K562 (cell line): ENCODE measurements around the gene CRADD. TPM values are rescaled to one million over a fixed set of nuclear protein-coding genes. Genes with fewer than 3 reads are reported as not detected.

Experiments used
- ATAC-seq: fragments of 200-7000 bp; cut with Tn5 transposase; 3 replicates; pipeline ENCODE4 v1.9.1; 2020; ENCODE audit warnings: moderate library complexity
- BruUV-seq: library from RNA; stranded (reverse); fragments of 400-500 nt; replicated peaks from 2 replicates; lab custom pipeline; 2021; lab: Mats Ljungman, UMichigan
- CTCF ChIA-PET: fragments of 300-600 bp; formaldehyde crosslinking; extraction: SDS; loops from one replicate; lab custom pipeline; 2021; ENCODE audit warnings: low intra/inter-chr PET ratio; lab: Yijun Ruan, JAX
- POLR2A ChIA-PET: fragments of 300-600, 350-650 bp; sonication (Branson Sonifier 250); formaldehyde crosslinking; extraction: SDS; loops from one replicate; lab custom pipeline; 2021; ENCODE audit warnings: antibody characterized with exemption, inconsistent platforms; lab: Yijun Ruan, JAX
- DNase-seq, 4 experiments: peaks; one replicate each; pipeline versions ENCODE4 v3.0.0 to v3.0.0-alpha.2; 2011 to 2018; ENCODE audit warnings: low spot score in 3 of 4, mixed read lengths in 3 of 4; ENCODE audit errors: extremely low read depth in 1 of 4
- FAIRE-seq: peaks from 2 replicates; lab custom pipeline; 2011; peaks lifted over from hg19 to GRCh38; lab: Jason Lieb, UNC
- H2AFZ ChIP-seq: 2 replicates; pipeline ENCODE4 v1.6.0; 2011; ENCODE audit warnings: low read depth, low read length, control low read depth, inconsistent platforms
- H3K27ac ChIP-seq: fragments of 200-600 bp; 3 replicates; pipeline ENCODE4 v1.8.0; 2011; ENCODE audit warnings: low read depth, mild to moderate bottlenecking, control low read depth, inconsistent platforms, low read length, moderate library complexity, mixed read lengths; ENCODE audit errors: extremely low read depth
- H3K27me3 ChIP-seq, 2 experiments: fragments of 300-600 bp in 1 of 2; 2 replicates in 1 of 2; 3 replicates in 1 of 2; pipeline versions ENCODE4 v1.6.0 to v1.8.0; 2011; ENCODE audit warnings: inconsistent platforms in 2 of 2, low read length in 2 of 2, mild to moderate bottlenecking in 1 of 2, mixed read lengths in 1 of 2, moderate library complexity in 1 of 2; ENCODE audit not compliant: control insufficient read depth in 2 of 2, insufficient read depth in 2 of 2
- H3K36me3 ChIP-seq: fragments of 300-600 bp; 3 replicates; pipeline ENCODE4 v1.8.0; 2011; ENCODE audit warnings: mild to moderate bottlenecking, low read length, inconsistent platforms; ENCODE audit not compliant: control insufficient read depth, insufficient read depth
- H3K4me1 ChIP-seq, 2 experiments: fragments of 200-600 bp in 1 of 2; replicated peaks in 1 of 2; 2 replicates in 1 of 2; 3 replicates in 1 of 2; pipeline versions ENCODE4 v1.5.1 to v1.8.0; 2011; ENCODE audit warnings: inconsistent platforms in 2 of 2, low read length in 2 of 2, mild to moderate bottlenecking in 1 of 2, mixed read lengths in 1 of 2, moderate library complexity in 1 of 2; ENCODE audit not compliant: control insufficient read depth in 2 of 2, insufficient read depth in 2 of 2
- H3K4me2 ChIP-seq: 2 replicates; pipeline ENCODE4 v1.6.1; 2011; ENCODE audit warnings: low read length, control low read depth, inconsistent platforms, mixed read lengths; ENCODE audit not compliant: insufficient read depth
- H3K4me3 ChIP-seq: fragments of 200-600 bp; sonication (generic), shearing (Covaris generic); 2 replicates; pipeline ENCODE4 v1.5.1; 2016; ENCODE audit warnings: control low read depth, inconsistent platforms
- H3K79me2 ChIP-seq: fragments of 200-600 bp; 3 replicates; pipeline ENCODE4 v1.8.0; 2011; ENCODE audit warnings: low read length, inconsistent platforms; ENCODE audit not compliant: control insufficient read depth, insufficient read depth
- H3K9ac ChIP-seq, 2 experiments: 2 replicates each; pipeline versions ENCODE4 v1.6.0 to v1.6.1; 2011; ENCODE audit warnings: low read depth in 2 of 2, low read length in 2 of 2, control low read depth in 1 of 2, inconsistent platforms in 1 of 2, mild to moderate bottlenecking in 1 of 2, mixed read lengths in 1 of 2; ENCODE audit not compliant: insufficient read depth in 1 of 2
- H3K9me1 ChIP-seq: one replicate; pipeline ENCODE4 v1.6.0; 2011; ENCODE audit warnings: inconsistent platforms, mild to moderate bottlenecking, low read length, moderate library complexity; ENCODE audit not compliant: control insufficient read depth, insufficient read depth
- H3K9me3 ChIP-seq: replicated peaks from 2 replicates; pipeline ENCODE4 v1.5.1; 2011; ENCODE audit warnings: low read depth, low read length, inconsistent platforms; ENCODE audit not compliant: control insufficient read depth, insufficient read depth
- H4K20me1 ChIP-seq: replicated peaks from 2 replicates; pipeline ENCODE4 v1.6.1; 2011; ENCODE audit warnings: low read length, inconsistent platforms, mixed read lengths; ENCODE audit not compliant: control insufficient read depth, insufficient read depth
- ARID1B ChIP-seq: fragments of 450-650 bp; IDR thresholded peaks from 2 replicates; pipeline ENCODE4 v1.6.1; 2016; ENCODE audit warnings: antibody characterized with exemption, mild to moderate bottlenecking, inconsistent platforms
- BACH1 ChIP-seq: fragments of 200-800 bp; sonication (Bioruptor generic); IDR thresholded peaks from 2 replicates; pipeline ENCODE4 v1.6.1; 2016; ENCODE audit warnings: missing genetic modification characterization, missing compliant biosample characterization
- E2F3 ChIP-seq: fragments of 250-450 bp; sonication (Bioruptor Pico); IDR thresholded peaks from 2 replicates; pipeline ENCODE4 v1.4.0; 2020; ENCODE audit warnings: mild to moderate bottlenecking
- KDM5B ChIP-seq: fragments of 200-600 bp; sonication (generic); IDR thresholded peaks from 2 replicates; pipeline ENCODE4 v1.6.1; 2012; ENCODE audit warnings: low read depth, mild to moderate bottlenecking, moderate library complexity, low read length, control low read depth, inconsistent platforms; ENCODE audit not compliant: insufficient replicate concordance
- MYC ChIP-seq, 2 experiments: fragments of 250-450 bp in 1 of 2; sonication (Bioruptor Pico) in 1 of 2; IDR thresholded peaks; 2 replicates each; pipeline versions ENCODE4 v1.5.1 to v1.6.1; 2012 to 2021; ENCODE audit warnings: low read depth in 2 of 2, borderline replicate concordance in 1 of 2, improper control_type of control experiment in 1 of 2, low read length in 1 of 2, mild to moderate bottlenecking in 1 of 2, moderate library complexity in 1 of 2
- POLR3A ChIP-seq: IDR thresholded peaks from 2 replicates; pipeline ENCODE4 v1.6.1; 2011; ENCODE audit warnings: borderline replicate concordance, mild to moderate bottlenecking, moderate library complexity; ENCODE audit not compliant: insufficient read length, insufficient read depth; ENCODE audit errors: extremely low read depth
- PURB ChIP-seq: sonication (generic); formaldehyde crosslinking; IDR thresholded peaks from 2 replicates; pipeline ENCODE4 v1.9.0; 2021; ENCODE audit warnings: low read depth, mild to moderate bottlenecking, missing genetic modification reagents
- SMARCA4 ChIP-seq: fragments of 450-650 bp; IDR thresholded peaks from 2 replicates; pipeline ENCODE4 v1.6.1; 2016
- TCFL5 ChIP-seq: fragments of 250-450 bp; sonication (Bioruptor Pico); conservative IDR thresholded peaks from 2 replicates; pipeline ENCODE4 v1.6.1; 2021; ENCODE audit warnings: mild to moderate bottlenecking, moderate library complexity, matching md5 sums
- ZNF24 ChIP-seq: fragments of 450-650 bp; IDR thresholded peaks from 2 replicates; pipeline ENCODE4 v1.6.1; 2016
- ZNF695 ChIP-seq: fragments of 450-650 bp; formaldehyde crosslinking; IDR thresholded peaks from 2 replicates; pipeline ENCODE4 v1.4.0; 2020; ENCODE audit warnings: mild to moderate bottlenecking, moderate library complexity
- WGBS: fragments of 100-300 bp; shearing (Covaris generic); methylation state at CpG from one replicate; pipeline ENCODE4 v1.1.6; 2016; ENCODE audit warnings: low coverage, mixed read lengths; ENCODE audit not compliant: insufficient coverage; ENCODE audit errors: missing lambda C conversion rate; 5-methylcytosine and 5-hydroxymethylcytosine counted together
- in situ Hi-C: fragments of 300-500 bp; cut with MboI; formaldehyde crosslinking; loops from 4 replicates; pipeline ENCODE4 v1.15.0; 2018; ENCODE audit warnings: inconsistent platforms, mixed read lengths
- intact Hi-C: fragments of 100-400 bp; cut with micrococcal nuclease; formaldehyde crosslinking; loops from 2 replicates; pipeline ENCODE4 v1.14.2; 2022
- polyA plus RNA-seq, 8 experiments: library from polyadenylated mRNA; depleted of rRNA in 4 of 8; stranded (reverse) in 5 of 8; unstranded in 3 of 8; fragments of >200 nt; fragmentation: Nextera tagmentation in 2 of 8; fragmentation: Illumina TruSeq in 1 of 8; extraction: Ambion mirVana in 2 of 8; extraction: Trizol in 1 of 8; gene quantifications; 2 replicates each; pipeline versions ENCODE4 v1.2.1 to v1.2.3, GENCODE V29; 2011 to 2014; ENCODE audit warnings: inconsistent platforms in 1 of 8, missing spikeins in 1 of 8
- total RNA-seq, 7 experiments: library from RNA; depleted of rRNA in 6 of 7; stranded (reverse); fragments of >200 nt in 6 of 7; fragmentation: Illumina TruSeq in 2 of 7; extraction: Trizol in 2 of 7; gene quantifications; 2 replicates each; pipeline versions ENCODE4 v1.2.1 to v1.2.3, GENCODE V29; 2011 to 2021; ENCODE audit warnings: low replicate concordance in 1 of 7
- TF ChIP-seq, protein P1 (sequence below): fragments of 250-450 bp; sonication (Bioruptor Pico); IDR thresholded peaks from 2 replicates; pipeline ENCODE4 v1.4.0; 2020
- TF ChIP-seq, protein P2 (sequence below): fragments of 250-450 bp; sonication (Bioruptor Pico); IDR thresholded peaks from 2 replicates; pipeline ENCODE4 v1.9.0; 2021; ENCODE audit warnings: mild to moderate bottlenecking
- TF ChIP-seq, protein P3 (sequence below): fragments of 450-650 bp; IDR thresholded peaks from 2 replicates; pipeline ENCODE4 v1.6.1; 2016; ENCODE audit warnings: mild to moderate bottlenecking
- TF ChIP-seq, protein P4 (sequence below): sonication (generic); formaldehyde crosslinking; IDR thresholded peaks from 2 replicates; pipeline ENCODE4 v1.8.0; 2022; ENCODE audit warnings: missing genetic modification reagents, mild to moderate bottlenecking, borderline replicate concordance

CRADD gene
- total and polyA plus RNA-seq, 9 of the 15 experiments (the other 6 are each of a cell fraction or from before 2014, with no cell fraction given): 20.5 to 41.1 (median 25.9) TPM

DNA sequence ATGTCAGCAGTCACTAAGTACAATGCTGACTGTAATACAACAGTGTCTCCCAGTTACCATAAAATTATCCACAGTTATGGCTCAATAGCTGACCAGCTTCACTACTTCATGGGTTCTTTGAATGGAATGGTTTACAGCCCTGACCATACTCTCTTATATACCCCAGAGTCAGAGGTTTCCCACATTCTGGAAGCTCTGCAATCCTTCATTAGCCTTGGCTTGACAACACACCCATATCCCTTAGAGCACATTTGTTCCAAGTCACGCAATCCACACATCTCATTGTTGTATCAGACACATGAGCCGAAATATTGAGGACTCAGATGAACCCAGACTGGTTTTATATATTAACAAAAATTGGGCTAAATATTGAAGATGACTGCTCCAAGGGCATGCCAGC is 261.8 kb downstream of the CRADD start:
- Histone ChIP-seq H3K36me3 (no peaks in the 10 kb centered on the region), H3K27ac (0 out of 3 replicates have a peak overlapping the region, but pooled peaks have one; percentile 19), H3K79me2 (no peaks in the 10 kb centered on the region), H3K4me3 (no peak overlapping the region), H2AFZ (no peak overlapping the region), H3K9ac (no peak overlapping the region), H3K9me3 (peaks cover 11% of the 10 kb centered on the region), H3K4me2 (no peak overlapping the region), H4K20me1 (no peaks in the 10 kb centered on the region), H3K9me1 (no peaks in the 10 kb centered on the region), H3K4me1 (peaks cover 0 to 24% of the 10 kb centered on the region in 2 experiments; a peak in 4 of 5 replicates), H3K27me3 (no peaks in the 10 kb centered on the region)
- TF ChIP-seq POLR3A: no peak
- no peak for TF ChIP-seq MYC (IDR thresholded peaks at IDR 0.05; ENCODE audit: low read depth, low read length)
- TF ChIP-seq MYC (CRISPR knock-in tag; IDR thresholded peaks at IDR 0.05; ENCODE audit: borderline replicate concordance, low read depth): peak; percentile 49; the same call in 1 of the 2 replicates
- no peak for TF ChIP-seq SMARCA4
- TF ChIP-seq TCFL5: 0 out of 2 replicates have a peak, but pooled peaks have one; percentile 40
- TF ChIP-seq E2F3: no peak
- no peak for TF ChIP-seq PURB (CRISPR knock-in tag)
- TF ChIP-seq, protein P1, sequence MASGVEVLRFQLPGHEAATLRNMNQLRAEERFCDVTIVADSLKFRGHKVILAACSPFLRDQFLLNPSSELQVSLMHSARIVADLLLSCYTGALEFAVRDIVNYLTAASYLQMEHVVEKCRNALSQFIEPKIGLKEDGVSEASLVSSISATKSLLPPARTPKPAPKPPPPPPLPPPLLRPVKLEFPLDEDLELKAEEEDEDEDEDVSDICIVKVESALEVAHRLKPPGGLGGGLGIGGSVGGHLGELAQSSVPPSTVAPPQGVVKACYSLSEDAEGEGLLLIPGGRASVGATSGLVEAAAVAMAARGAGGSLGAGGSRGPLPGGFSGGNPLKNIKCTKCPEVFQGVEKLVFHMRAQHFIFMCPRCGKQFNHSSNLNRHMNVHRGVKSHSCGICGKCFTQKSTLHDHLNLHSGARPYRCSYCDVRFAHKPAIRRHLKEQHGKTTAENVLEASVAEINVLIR (CRISPR knock-in tag): 0 out of 2 replicates have a peak, but pooled peaks have one; percentile 8
- TF ChIP-seq, protein P2, sequence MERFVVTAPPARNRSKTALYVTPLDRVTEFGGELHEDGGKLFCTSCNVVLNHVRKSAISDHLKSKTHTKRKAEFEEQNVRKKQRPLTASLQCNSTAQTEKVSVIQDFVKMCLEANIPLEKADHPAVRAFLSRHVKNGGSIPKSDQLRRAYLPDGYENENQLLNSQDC (CRISPR knock-in tag): no peak
- no peak for TF ChIP-seq KDM5B
- no peak for TF ChIP-seq ZNF24
- TF ChIP-seq, protein P3, sequence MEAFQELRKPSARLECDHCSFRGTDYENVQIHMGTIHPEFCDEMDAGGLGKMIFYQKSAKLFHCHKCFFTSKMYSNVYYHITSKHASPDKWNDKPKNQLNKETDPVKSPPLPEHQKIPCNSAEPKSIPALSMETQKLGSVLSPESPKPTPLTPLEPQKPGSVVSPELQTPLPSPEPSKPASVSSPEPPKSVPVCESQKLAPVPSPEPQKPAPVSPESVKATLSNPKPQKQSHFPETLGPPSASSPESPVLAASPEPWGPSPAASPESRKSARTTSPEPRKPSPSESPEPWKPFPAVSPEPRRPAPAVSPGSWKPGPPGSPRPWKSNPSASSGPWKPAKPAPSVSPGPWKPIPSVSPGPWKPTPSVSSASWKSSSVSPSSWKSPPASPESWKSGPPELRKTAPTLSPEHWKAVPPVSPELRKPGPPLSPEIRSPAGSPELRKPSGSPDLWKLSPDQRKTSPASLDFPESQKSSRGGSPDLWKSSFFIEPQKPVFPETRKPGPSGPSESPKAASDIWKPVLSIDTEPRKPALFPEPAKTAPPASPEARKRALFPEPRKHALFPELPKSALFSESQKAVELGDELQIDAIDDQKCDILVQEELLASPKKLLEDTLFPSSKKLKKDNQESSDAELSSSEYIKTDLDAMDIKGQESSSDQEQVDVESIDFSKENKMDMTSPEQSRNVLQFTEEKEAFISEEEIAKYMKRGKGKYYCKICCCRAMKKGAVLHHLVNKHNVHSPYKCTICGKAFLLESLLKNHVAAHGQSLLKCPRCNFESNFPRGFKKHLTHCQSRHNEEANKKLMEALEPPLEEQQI: no peak
- TF ChIP-seq, protein P4, sequence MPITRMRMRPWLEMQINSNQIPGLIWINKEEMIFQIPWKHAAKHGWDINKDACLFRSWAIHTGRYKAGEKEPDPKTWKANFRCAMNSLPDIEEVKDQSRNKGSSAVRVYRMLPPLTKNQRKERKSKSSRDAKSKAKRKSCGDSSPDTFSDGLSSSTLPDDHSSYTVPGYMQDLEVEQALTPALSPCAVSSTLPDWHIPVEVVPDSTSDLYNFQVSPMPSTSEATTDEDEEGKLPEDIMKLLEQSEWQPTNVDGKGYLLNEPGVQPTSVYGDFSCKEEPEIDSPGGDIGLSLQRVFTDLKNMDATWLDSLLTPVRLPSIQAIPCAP: no peak
- no peak for TF ChIP-seq ARID1B
- TF ChIP-seq BACH1 (tag): no peak
- TF ChIP-seq ZNF695 (CRISPR knock-in tag): no peak
- no TSS peak for BruUV-seq
- POLR2A ChIA-PET: no interaction called here
- DNase-seq (no peak), ATAC-seq (no peak), FAIRE-seq (no peak)
- intact Hi-C loops (no loop called here), in situ Hi-C loops (no loop called here)
- WGBS: 72% methylated on average over 2 of the region's 2 CpGs
- CTCF ChIA-PET: interaction anchor here (0.6 kb wide), 1 partner anchor 16 kb away, joined by 5 read pairs; no protein-coding TSS in a partner anchor
